Naive thymus-derived CD4-positive, alpha-beta T cell (primary cell): ENCODE measurements around the gene CAMTA1. TPM values are rescaled to one million over a fixed set of nuclear protein-coding genes. Genes with fewer than 3 reads are reported as not detected.

ENCODE experiments used
- ATAC-seq: fragments of 150-1000 bp; cut with Tn5 transposase; 2 replicates; pipeline ENCODE4 v1.10.0; 2021; ENCODE audit warnings: mild to moderate bottlenecking, moderate library complexity
- CTCF ChIA-PET: fragments of 350-600 bp; sonication (Branson Sonifier 250); formaldehyde crosslinking; loops from one replicate; lab custom pipeline; 2021; ENCODE audit warnings: antibody characterized with exemption; lab: Charles Lee
- POLR2A ChIA-PET: fragments of 350-600 bp; sonication (Branson Sonifier 250); formaldehyde crosslinking; loops from one replicate; lab custom pipeline; 2021; ENCODE audit warnings: antibody characterized with exemption, inconsistent platforms; lab: Charles Lee
- DNase-seq, 9 donors: peaks; one replicate each; pipeline versions ENCODE4 v3.0.0 to v3.0.0-alpha.2; 2020 to 2022; ENCODE audit warnings: mixed read lengths in 1 of 9
- H3K27ac ChIP-seq: one replicate; pipeline ENCODE4 v1.7.0; 2013; ENCODE audit warnings: mild to moderate bottlenecking, low read depth, low read length, moderate library complexity
- H3K27me3 ChIP-seq, 2 donors: one replicate each; pipeline ENCODE4 v1.7.0; 2013; ENCODE audit warnings: low read length in 2 of 2, mild to moderate bottlenecking in 2 of 2, moderate library complexity in 2 of 2; ENCODE audit not compliant: control insufficient read depth in 2 of 2, insufficient read depth in 2 of 2
- H3K36me3 ChIP-seq, 3 experiments: 1 replicate in 2 of 3; 2 replicates in 1 of 3; pipeline ENCODE4 v1.7.0; 2013; ENCODE audit warnings: low read length in 3 of 3, mild to moderate bottlenecking in 3 of 3, moderate library complexity in 1 of 3; ENCODE audit not compliant: insufficient read depth in 3 of 3, control insufficient read depth in 2 of 3
- H3K4me1 ChIP-seq, 2 donors: one replicate each; pipeline ENCODE4 v1.7.0; 2013; ENCODE audit warnings: low read length in 2 of 2, mild to moderate bottlenecking in 2 of 2, moderate library complexity in 1 of 2; ENCODE audit not compliant: control insufficient read depth in 2 of 2, insufficient read depth in 2 of 2
- H3K4me3 ChIP-seq: 2 replicates; pipeline ENCODE4 v1.7.0; 2013; ENCODE audit warnings: mild to moderate bottlenecking, low read length
- H3K9me3 ChIP-seq, 3 experiments: 1 replicate in 2 of 3; 2 replicates in 1 of 3; pipeline ENCODE4 v1.7.0; 2013; ENCODE audit warnings: low read length in 3 of 3; ENCODE audit not compliant: control insufficient read depth in 2 of 3
- H3K27ac Mint-ChIP-seq, 9 donors: one replicate each; pipeline ENCODE4 v1.8.0; 2020 to 2022; ENCODE audit warnings: mixed read lengths in 9 of 9, mild to moderate bottlenecking in 8 of 9, moderate library complexity in 5 of 9, inconsistent platforms in 2 of 9
- H3K27me3 Mint-ChIP-seq, 5 donors: one replicate each; pipeline ENCODE4 v1.8.0; 2021 to 2022; ENCODE audit warnings: mixed read lengths in 5 of 5, mild to moderate bottlenecking in 1 of 5
- H3K36me3 Mint-ChIP-seq, 5 donors: one replicate each; pipeline ENCODE4 v1.8.0; 2020 to 2022; ENCODE audit warnings: mixed read lengths in 5 of 5, mild to moderate bottlenecking in 3 of 5, inconsistent platforms in 1 of 5
- H3K4me1 Mint-ChIP-seq, 7 donors: one replicate each; pipeline ENCODE4 v1.8.0; 2020 to 2022; ENCODE audit warnings: mixed read lengths in 7 of 7, mild to moderate bottlenecking in 3 of 7, inconsistent platforms in 1 of 7
- H3K4me3 Mint-ChIP-seq, 10 donors: one replicate each; pipeline ENCODE4 v1.8.0; 2020 to 2022; ENCODE audit warnings: mild to moderate bottlenecking in 10 of 10, mixed read lengths in 10 of 10, moderate library complexity in 6 of 10, inconsistent platforms in 2 of 10
- H3K9me3 Mint-ChIP-seq, 11 donors: one replicate each; pipeline ENCODE4 v1.8.0; 2020 to 2022; ENCODE audit warnings: mixed read lengths in 11 of 11, mild to moderate bottlenecking in 4 of 11, inconsistent platforms in 1 of 11, moderate library complexity in 1 of 11
- intact Hi-C, 2 donors: fragments of 100-400 bp; cut with micrococcal nuclease; formaldehyde crosslinking; loops; one replicate each; pipeline ENCODE4 v1.15.1; 2023
- polyA plus RNA-seq, 2 donors: library from polyadenylated mRNA; unstranded; fragments of 300-500 nt; fragmentation: Illumina TruSeq; gene quantifications; one replicate each; pipeline ENCODE4 v1.2.3, GENCODE V29; 2021
- total RNA-seq, 6 experiments: library from RNA in 5 of 6; stranded (reverse) in 5 of 6; gene quantifications; 1 replicate in 5 of 6; 2 replicates in 1 of 6; pipeline ENCODE4 v1.2.3 and lab custom pipeline; 2021 to 2026

Gene CAMTA1
- total and polyA plus RNA-seq, 7 experiments from 2014 or later = 38.1 to 68.6 (median 42.6) TPM

GRCh38 chr1:7422561-7422960, 637.3 kb downstream of the CAMTA1 start:
- Histone ChIP-seq H3K36me3 (no peaks in the 10 kb centered on the region), H3K4me3 (no peak overlapping the region), H3K4me1 (no peaks in the 10 kb centered on the region), H3K27me3 (no peaks in the 10 kb centered on the region), H3K27ac (no peak overlapping the region), H3K9me3 (no peaks in the 10 kb centered on the region)
- H3K4me1 Mint-ChIP-seq = peaks cover 0 to 4% (median 0%) of the 10 kb centered on the region in 7 donors
- DNase-seq (no peak), ATAC-seq (no peak)
- intact Hi-C loops = no loop called here
- H3K4me3 Mint-ChIP-seq = no peak overlapping the region
- H3K27me3 Mint-ChIP-seq = peaks cover 0 to 31% (median 10%) of the 10 kb centered on the region in 5 donors
- no peak overlapping the region for H3K27ac Mint-ChIP-seq
- peaks cover 3 to 25% (median 9%) of the 10 kb centered on the region in 11 donors for H3K9me3 Mint-ChIP-seq
- ChIA-PET CTCF (no interaction called here), POLR2A (no interaction called here)
- peaks cover 0 to 6% (median 0%) of the 10 kb centered on the region in 5 donors for H3K36me3 Mint-ChIP-seq

GRCh38 chr1:7422966-7423365, 637.7 kb downstream of the CAMTA1 start:
- Mint-ChIP-seq H3K27me3 (peaks cover 0 to 29% (median 10%) of the 10 kb centered on the region in 5 donors), H3K4me3 (no peak overlapping the region), H3K36me3 (peaks cover 0 to 3% (median 0%) of the 10 kb centered on the region in 5 donors), H3K9me3 (peaks cover 2 to 21% (median 6%) of the 10 kb centered on the region in 11 donors), H3K4me1 (peaks cover 0 to 4% (median 0%) of the 10 kb centered on the region in 7 donors), H3K27ac (no peak overlapping the region)
- no peak overlapping the region for H3K27ac ChIP-seq
- H3K4me3 ChIP-seq = no peak overlapping the region
- intact Hi-C loops = no loop called here
- no peaks in the 10 kb centered on the region for H3K36me3 ChIP-seq
- no peaks in the 10 kb centered on the region for H3K9me3 ChIP-seq
- peak in 1 of 9 donors; percentile 8 for DNase-seq
- no peak for ATAC-seq
- H3K27me3 ChIP-seq = no peaks in the 10 kb centered on the region
- H3K4me1 ChIP-seq = no peaks in the 10 kb centered on the region
- CTCF ChIA-PET = no interaction called here
- POLR2A ChIA-PET = no interaction called here

DNA sequence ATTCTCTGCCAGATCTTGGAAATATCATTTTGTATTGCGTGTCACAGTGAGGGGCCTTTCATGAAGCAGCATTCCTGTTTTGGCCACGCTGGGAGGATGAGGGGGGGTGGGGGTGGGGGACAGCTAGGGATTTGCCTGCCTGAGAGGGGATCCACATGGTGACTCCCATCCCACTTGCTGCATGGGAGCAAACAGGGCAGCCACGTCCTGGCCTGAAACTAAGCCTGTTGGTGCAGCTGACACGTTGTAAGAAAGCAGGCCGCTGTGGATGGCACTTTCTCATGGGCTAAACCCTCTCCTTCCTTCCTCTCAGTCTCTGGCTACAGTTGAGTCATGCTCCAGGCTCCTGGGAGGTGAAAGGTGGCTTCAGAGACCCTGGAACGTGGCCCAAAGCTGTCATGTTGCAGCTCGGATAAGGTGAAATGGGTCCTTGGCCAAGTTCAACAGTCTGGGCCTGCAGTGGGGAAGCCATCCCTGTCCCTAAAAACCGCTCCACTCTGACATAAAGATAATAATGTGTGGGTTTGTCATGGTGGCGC, 639.2 kb downstream of the CAMTA1 start:
- POLR2A ChIA-PET = no interaction called here
- no peak for DNase-seq

GRCh38 chr1:7425229-7425628, 640.0 kb downstream of the CAMTA1 start:
- Mint-ChIP-seq H3K27me3 (peaks cover 0 to 10% (median 2%) of the 10 kb centered on the region in 5 donors), H3K4me1 (peaks cover 0 to 3% (median 0%) of the 10 kb centered on the region in 7 donors), H3K27ac (no peak overlapping the region), H3K4me3 (no peak overlapping the region), H3K9me3 (peaks cover 0 to 2% (median under 1%) of the 10 kb centered on the region in 11 donors), H3K36me3 (no peaks in the 10 kb centered on the region)
- DNase-seq (no peak), ATAC-seq (no peak)
- Histone ChIP-seq H3K27ac (no peak overlapping the region), H3K4me1 (no peaks in the 10 kb centered on the region), H3K9me3 (no peaks in the 10 kb centered on the region), H3K36me3 (no peaks in the 10 kb centered on the region), H3K4me3 (no peak overlapping the region), H3K27me3 (no peaks in the 10 kb centered on the region)
- intact Hi-C loops = no loop called here
- ChIA-PET POLR2A (no interaction called here), CTCF (no interaction called here)

More for the DNA sequence above, 639.2 kb downstream of the CAMTA1 start:
- Histone ChIP-seq H3K4me1 (no peaks in the 10 kb centered on the region), H3K36me3 (no peaks in the 10 kb centered on the region), H3K27me3 (no peaks in the 10 kb centered on the region), H3K4me3 (no peak overlapping the region), H3K27ac (no peak overlapping the region), H3K9me3 (no peaks in the 10 kb centered on the region)
- H3K27ac Mint-ChIP-seq = no peak overlapping the region
- intact Hi-C loops = no loop called here
- H3K9me3 Mint-ChIP-seq = peaks cover 0 to 7% (median 2%) of the 10 kb centered on the region in 11 donors
- H3K36me3 Mint-ChIP-seq = no peaks in the 10 kb centered on the region
- H3K4me3 Mint-ChIP-seq = no peak overlapping the region
- H3K27me3 Mint-ChIP-seq = peaks cover 0 to 16% (median 9%) of the 10 kb centered on the region in 5 donors
- CTCF ChIA-PET = no interaction called here
- ATAC-seq = no peak
- peaks cover 0 to 4% (median 0%) of the 10 kb centered on the region in 7 donors for H3K4me1 Mint-ChIP-seq

DNA sequence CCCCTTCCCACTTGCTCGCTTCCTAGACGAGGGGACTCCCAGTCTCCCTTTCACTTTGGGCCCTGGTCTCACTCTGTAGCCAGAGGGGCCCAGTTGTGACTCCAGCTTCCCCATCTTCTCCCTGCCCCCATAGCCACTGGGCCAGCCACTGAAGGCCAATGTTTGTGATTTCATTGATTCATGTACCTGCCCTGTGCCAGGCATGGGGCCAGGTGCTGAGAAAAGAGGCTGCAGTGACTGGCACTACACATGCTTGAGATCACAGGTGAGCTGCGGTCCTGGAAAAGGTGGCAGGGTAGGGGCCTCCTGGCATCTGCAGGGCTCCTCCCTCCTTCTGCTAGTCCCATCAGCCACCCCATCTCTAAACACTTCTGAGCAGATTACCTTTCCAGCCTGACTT, 640.5 kb downstream of the CAMTA1 start:
- Mint-ChIP-seq H3K4me3 (no peak overlapping the region), H3K27ac (no peak overlapping the region), H3K36me3 (no peaks in the 10 kb centered on the region), H3K27me3 (peaks cover 0 to 7% (median 0%) of the 10 kb centered on the region in 5 donors), H3K9me3 (no peaks in the 10 kb centered on the region), H3K4me1 (peaks cover 0 to 3% (median 0%) of the 10 kb centered on the region in 7 donors)
- H3K36me3 ChIP-seq = no peaks in the 10 kb centered on the region
- H3K4me1 ChIP-seq = no peaks in the 10 kb centered on the region
- no peaks in the 10 kb centered on the region for H3K27me3 ChIP-seq
- POLR2A ChIA-PET = no interaction called here
- no peak overlapping the region for H3K4me3 ChIP-seq
- no peaks in the 10 kb centered on the region for H3K9me3 ChIP-seq
- DNase-seq = no peak
- intact Hi-C loops = no loop called here
- ATAC-seq = no peak
- no peak overlapping the region for H3K27ac ChIP-seq
- CTCF ChIA-PET = no interaction called here

DNA sequence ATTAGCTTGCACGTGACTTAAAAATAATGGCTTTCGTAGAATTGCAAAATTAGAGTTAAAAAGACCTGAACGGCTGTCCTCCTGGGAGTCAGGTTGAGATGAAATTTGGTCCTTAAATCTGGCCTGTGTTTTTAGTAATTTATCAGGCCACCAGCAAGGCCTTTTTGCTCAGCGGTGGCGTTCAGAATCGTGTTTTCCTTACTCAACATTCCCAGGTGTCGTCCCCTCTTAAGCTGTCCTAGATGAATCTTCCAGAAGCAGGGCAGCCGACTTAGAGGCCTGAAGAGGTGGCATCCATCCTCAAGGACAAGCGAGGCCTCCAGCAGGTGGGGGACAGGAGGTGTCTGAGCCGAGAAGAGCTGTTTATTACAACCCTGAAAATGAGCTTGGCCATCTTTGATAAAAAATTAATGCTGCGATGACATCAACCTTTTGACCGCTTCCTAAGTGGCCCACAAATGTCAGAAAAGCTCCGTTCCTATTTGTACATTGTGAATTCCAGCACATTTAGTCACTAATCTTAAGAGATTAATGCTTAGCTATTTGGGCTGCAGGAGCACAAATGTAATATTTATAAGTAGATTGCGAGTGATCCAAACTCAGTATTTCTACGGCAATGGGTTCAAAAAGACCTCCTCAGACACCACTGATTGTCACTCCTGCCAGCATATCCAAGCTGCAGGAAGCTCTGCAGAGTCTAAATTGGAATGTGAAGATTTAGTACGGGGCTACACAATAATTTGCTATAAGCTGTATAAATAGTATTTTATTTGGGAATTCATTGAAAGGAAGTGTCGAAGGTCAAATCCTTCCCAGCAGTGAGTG, 641.7 kb downstream of the CAMTA1 start:
- H3K27ac ChIP-seq = no peak overlapping the region

More for the DNA sequence above, 641.7 kb downstream of the CAMTA1 start:
- no peaks in the 10 kb centered on the region for H3K4me1 ChIP-seq
- ATAC-seq = no peak
- H3K36me3 Mint-ChIP-seq = no peaks in the 10 kb centered on the region
- H3K27me3 Mint-ChIP-seq = peaks cover 0 to 6% (median 0%) of the 10 kb centered on the region in 5 donors
- H3K4me3 ChIP-seq = no peak overlapping the region
- no peaks in the 10 kb centered on the region for H3K9me3 ChIP-seq
- H3K9me3 Mint-ChIP-seq = peaks cover 0 to 2% (median 0%) of the 10 kb centered on the region in 11 donors
- no peak overlapping the region for H3K4me3 Mint-ChIP-seq
- no peak overlapping the region for H3K27ac Mint-ChIP-seq
- H3K36me3 ChIP-seq = no peaks in the 10 kb centered on the region
- POLR2A ChIA-PET = no interaction called here
- no peaks in the 10 kb centered on the region for H3K27me3 ChIP-seq
- intact Hi-C loops = no loop called here
- CTCF ChIA-PET = no interaction called here
- DNase-seq = no peak
- H3K4me1 Mint-ChIP-seq = peaks cover 0 to 3% (median 0%) of the 10 kb centered on the region in 7 donors
